Immature natural killer cell (primary cell): ENCODE results near the gene TMEM143. TPM values are rescaled to one million over a fixed set of nuclear protein-coding genes. Genes with fewer than 3 reads are reported as not detected.
"Not testable (repeated sequence)": the region's sequence is repeated elsewhere in the genome, so short reads cannot be mapped to it uniquely, and the experiment has no call there.

Source experiments
- DNase-seq, 3 donors: peaks; one replicate each; pipeline ENCODE4 v3.0.0; 2022; ENCODE audit warnings: mixed read lengths in 1 of 3
- H3K27ac Mint-ChIP-seq, 6 donors: one replicate each; pipeline ENCODE4 v1.8.0; 2020; ENCODE audit warnings: mixed read lengths in 6 of 6, mild to moderate bottlenecking in 5 of 6, inconsistent platforms in 4 of 6, moderate library complexity in 3 of 6
- H3K27me3 Mint-ChIP-seq, 3 donors: one replicate each; pipeline ENCODE4 v1.8.0; 2020 to 2021; ENCODE audit warnings: low read depth in 3 of 3, mild to moderate bottlenecking in 3 of 3, mixed read lengths in 3 of 3, moderate library complexity in 3 of 3, inconsistent platforms in 1 of 3
- H3K36me3 Mint-ChIP-seq, 3 donors: one replicate each; pipeline ENCODE4 v1.8.0; 2020; ENCODE audit warnings: mixed read lengths in 3 of 3, inconsistent platforms in 2 of 3, mild to moderate bottlenecking in 2 of 3
- H3K4me1 Mint-ChIP-seq, 2 donors: one replicate each; pipeline ENCODE4 v1.8.0; 2020; ENCODE audit warnings: inconsistent platforms in 2 of 2, mild to moderate bottlenecking in 2 of 2, mixed read lengths in 2 of 2, moderate library complexity in 1 of 2
- H3K4me3 Mint-ChIP-seq, 5 donors: one replicate each; pipeline ENCODE4 v1.8.0; 2020; ENCODE audit warnings: mild to moderate bottlenecking in 5 of 5, mixed read lengths in 5 of 5, inconsistent platforms in 3 of 5, moderate library complexity in 3 of 5
- H3K9me3 Mint-ChIP-seq, 6 donors: one replicate each; pipeline ENCODE4 v1.8.0; 2020; ENCODE audit warnings: mild to moderate bottlenecking in 6 of 6, mixed read lengths in 6 of 6, inconsistent platforms in 4 of 6, moderate library complexity in 3 of 6
- polyA plus RNA-seq, 3 donors: library from polyadenylated mRNA; unstranded; fragments of 300-500 nt; fragmentation: Illumina TruSeq; gene quantifications; one replicate each; pipeline ENCODE4 v1.2.3, GENCODE V29; 2021

The TMEM143 gene
- polyA plus RNA-seq, 3 donors from 2014 or later = 2.8 to 6.3 (median 3.1) TPM

DNA sequence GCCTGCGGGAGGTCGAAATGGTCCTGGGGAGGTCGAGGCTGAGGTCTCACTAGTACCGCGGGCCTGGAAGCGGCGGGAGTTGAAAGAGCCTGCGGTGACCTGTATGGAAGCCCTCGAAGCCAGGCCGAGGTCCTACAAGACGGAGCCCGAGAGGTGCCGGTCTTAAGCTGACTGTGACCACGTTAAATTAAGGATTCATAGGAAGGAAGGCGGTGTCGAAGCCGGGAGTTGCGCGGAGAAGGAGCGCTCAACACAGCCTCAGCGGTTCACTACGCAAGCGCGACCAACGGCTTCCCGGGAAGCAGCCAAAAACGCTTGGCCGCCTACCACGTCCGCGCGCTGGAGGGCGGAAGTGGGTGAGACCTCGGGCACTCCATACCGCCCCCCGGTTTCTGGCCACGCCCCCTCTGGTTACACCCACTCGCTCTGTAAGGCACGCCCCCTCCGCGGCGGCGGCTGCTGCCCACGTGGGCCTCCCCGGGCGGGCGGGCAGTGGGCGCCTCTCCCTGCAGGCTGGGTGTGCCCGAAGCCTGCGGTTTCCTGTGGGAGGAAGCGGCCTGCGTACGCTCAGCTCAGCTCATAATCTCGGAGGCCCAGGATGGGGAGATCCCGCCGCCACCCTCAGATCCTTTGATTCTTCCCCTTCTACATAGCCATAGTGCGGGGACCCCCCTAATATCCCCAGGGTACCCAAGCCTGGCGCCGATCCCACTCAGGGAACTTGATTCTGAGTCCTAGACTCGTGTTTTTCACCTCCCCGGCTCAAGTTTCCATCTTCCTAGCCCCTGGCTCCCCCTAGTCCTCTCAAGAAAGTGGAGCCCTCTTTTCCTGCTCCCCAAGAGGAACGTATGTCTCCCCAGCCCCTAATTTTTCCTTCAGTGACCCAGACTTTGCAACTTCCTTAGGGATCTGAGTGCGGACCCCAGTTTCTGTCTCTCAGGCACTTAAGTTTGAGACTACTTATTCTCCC is 41.8 kb downstream of the TMEM143 start:
- Mint-ChIP-seq H3K36me3 (peaks cover 0 to 4% (median 4%) of the 10 kb centered on the region in 3 donors), H3K9me3 (no peaks in the 10 kb centered on the region), H3K4me3 (peak overlapping the region; percentile 92 to 98 (median 94)), H3K27me3 (peaks cover 20 to 25% (median 23%) of the 10 kb centered on the region in 3 donors), H3K4me1 (peaks cover 68% of the 10 kb centered on the region in 2 donors), H3K27ac (peak overlapping the region; percentile 98 to 100 (median 99))
- peak; percentile 100 for DNase-seq

DNA sequence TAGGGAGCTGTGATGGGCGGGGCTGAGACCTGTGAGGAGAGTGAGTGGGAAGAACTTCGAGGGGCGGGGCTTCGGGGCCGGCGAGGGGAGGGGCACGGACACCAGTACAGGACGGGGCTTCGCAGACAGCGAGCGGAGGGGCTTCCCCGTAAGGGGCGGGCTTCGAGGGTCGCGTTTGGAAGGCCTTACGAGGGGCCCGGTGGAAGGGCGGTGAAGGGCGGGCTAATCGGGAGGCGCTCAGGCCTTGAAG is 42.4 kb downstream of the TMEM143 start:
- H3K36me3 Mint-ChIP-seq = peaks cover 0 to 4% (median 4%) of the 10 kb centered on the region in 3 donors
- peaks cover 62 to 63% of the 10 kb centered on the region in 2 donors for H3K4me1 Mint-ChIP-seq
- DNase-seq = peak; percentile 90 to 91 (median 91)
- peak overlapping the region; percentile 96 to 100 (median 99) for H3K27ac Mint-ChIP-seq
- peaks cover 20 to 25% (median 23%) of the 10 kb centered on the region in 3 donors for H3K27me3 Mint-ChIP-seq
- H3K4me3 Mint-ChIP-seq = peak overlapping the region; percentile 92 to 98 (median 94)
- no peaks in the 10 kb centered on the region for H3K9me3 Mint-ChIP-seq

DNA sequence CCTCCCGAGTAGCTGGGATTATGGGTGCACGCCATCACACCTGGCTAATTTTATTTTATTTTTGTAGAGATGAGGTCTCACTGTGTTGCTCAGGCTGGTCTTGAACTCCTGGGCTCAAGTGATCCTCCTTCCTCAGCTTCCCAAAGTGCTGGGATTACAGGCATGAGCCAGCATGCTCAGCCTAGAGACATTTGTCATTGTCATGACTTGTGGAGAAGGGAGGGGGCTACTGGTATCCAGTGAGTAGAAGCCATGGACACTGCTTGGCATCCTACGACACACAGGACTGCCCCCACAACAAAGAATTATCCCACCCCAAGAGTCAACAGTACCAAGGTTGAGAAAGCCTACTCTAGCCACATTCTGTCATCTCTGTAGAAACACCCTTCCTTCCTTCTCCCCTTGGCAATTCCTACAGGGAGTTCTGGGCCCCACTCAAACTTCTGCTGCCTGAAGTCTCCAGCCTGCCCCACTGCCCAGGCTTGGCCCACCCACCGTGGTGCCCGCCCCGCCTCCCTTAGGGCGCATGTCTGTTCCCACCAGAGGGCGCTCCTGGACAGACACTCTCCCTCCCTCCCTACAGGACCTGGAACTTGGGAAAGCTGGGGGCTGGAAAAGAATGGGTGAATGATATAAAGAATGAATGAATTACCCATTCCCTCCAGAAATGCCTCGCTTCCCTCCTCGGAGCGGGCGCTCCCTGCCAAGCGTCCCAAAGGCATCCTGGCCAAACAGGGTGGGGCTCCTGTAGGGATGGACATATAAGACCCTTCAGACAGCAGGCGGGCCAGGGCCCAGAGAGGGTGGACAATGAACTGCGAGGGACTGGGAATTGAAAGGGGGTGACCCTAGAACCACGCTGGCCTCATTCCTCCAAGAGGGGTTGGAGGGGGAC is 43.8 kb downstream of the TMEM143 start:
- Mint-ChIP-seq H3K36me3 (peaks cover 0 to 4% (median 0%) of the 10 kb centered on the region in 3 donors), H3K27me3 (peaks cover 10 to 21% (median 19%) of the 10 kb centered on the region in 3 donors), H3K4me3 (peak overlapping the region in 4 of 5 donors; percentile 55 to 97 (median 92)), H3K27ac (peak overlapping the region; percentile 96 to 100 (median 99)), H3K4me1 (peaks cover 48 to 49% of the 10 kb centered on the region in 2 donors), H3K9me3 (no peaks in the 10 kb centered on the region)
- DNase-seq = peak; percentile 78 to 80 (median 80)

DNA sequence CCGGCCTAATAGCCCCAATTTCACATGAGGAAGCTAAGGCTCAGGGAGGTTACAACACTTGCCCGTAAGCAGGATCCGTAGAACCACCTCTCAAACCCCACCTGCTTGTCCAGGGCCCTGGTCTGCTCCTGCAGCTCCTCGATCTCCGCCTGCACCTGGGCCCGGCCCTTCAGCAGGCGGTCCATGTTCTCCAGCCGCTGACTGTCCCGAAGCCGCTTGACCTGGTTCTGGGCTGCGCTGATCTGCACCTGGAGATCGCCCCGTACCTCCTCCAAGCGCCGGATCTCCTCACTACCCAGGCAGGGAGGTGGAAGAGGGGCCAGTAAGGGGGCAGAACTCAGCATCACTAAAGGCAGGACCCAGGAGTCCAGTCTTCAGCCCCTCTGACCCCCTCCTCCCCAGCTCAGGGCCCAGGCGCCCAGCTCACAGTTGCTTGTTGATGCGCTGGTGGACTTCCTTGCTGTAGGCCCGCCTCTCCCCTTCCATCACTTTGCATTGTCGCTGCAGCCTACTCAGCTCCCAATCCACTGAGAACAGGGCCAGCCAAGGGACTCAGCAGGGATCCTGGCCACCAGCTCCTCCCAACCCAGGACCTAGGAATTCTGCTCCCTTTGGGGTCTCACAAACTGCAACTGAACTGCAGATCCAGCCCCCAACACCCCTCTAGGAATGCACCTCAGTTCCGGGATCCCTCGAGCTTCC is 45.3 kb downstream of the TMEM143 start:
- Mint-ChIP-seq H3K4me1 (peaks cover 34% of the 10 kb centered on the region in 2 donors), H3K27me3 (peaks cover 13 to 19% (median 18%) of the 10 kb centered on the region in 3 donors), H3K9me3 (no peaks in the 10 kb centered on the region), H3K36me3 (no peaks in the 10 kb centered on the region), H3K4me3 (no peak overlapping the region), H3K27ac (no peak overlapping the region)
- DNase-seq = no peak

DNA sequence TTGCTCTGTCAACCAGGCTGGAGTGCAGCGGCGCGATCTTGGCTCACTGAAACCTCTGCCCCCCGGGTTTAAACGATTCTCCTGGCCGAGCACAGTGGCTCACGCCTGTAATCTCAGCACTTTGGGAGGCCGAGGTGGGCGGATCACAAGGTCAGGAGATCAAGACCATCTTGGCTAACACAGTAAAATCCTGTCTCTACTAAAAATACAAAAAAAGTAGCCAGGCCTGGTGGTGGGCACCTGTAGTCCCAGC is 46.1 kb downstream of the TMEM143 start:
- peaks cover 13 to 18% (median 16%) of the 10 kb centered on the region in 3 donors for H3K27me3 Mint-ChIP-seq
- H3K4me3 Mint-ChIP-seq, H3K9me3 Mint-ChIP-seq, H3K27ac Mint-ChIP-seq, H3K36me3 Mint-ChIP-seq, DNase-seq: not testable (repeated sequence)
- H3K4me1 Mint-ChIP-seq = peaks cover 26% of the 10 kb centered on the region in 2 donors

DNA sequence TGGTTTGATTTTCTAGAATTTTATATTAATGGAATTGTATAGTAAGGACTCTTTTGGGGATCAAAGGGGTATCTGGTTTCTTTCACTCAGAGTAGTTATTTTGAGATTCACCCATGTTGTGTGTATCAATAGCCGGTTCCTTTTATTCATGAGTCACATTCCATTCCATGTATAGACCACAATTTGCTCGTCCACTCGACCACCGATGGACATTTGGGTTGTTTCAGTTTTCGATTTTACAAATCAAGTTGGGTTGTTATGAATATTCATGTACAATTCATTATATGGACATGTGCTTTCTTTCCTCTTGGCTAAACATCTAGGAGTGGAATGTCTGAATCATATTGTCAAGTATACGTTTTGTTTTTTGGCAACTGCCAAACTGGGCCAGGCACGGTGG is 48.0 kb downstream of the TMEM143 start:
- peaks cover 8 to 9% of the 10 kb centered on the region in 2 donors for H3K4me1 Mint-ChIP-seq
- no peak for DNase-seq
- no peaks in the 10 kb centered on the region for H3K36me3 Mint-ChIP-seq
- no peak overlapping the region for H3K27ac Mint-ChIP-seq
- H3K4me3 Mint-ChIP-seq = no peak overlapping the region
- H3K27me3 Mint-ChIP-seq = peaks cover 0 to 2% (median 2%) of the 10 kb centered on the region in 3 donors
- H3K9me3 Mint-ChIP-seq = no peaks in the 10 kb centered on the region

DNA sequence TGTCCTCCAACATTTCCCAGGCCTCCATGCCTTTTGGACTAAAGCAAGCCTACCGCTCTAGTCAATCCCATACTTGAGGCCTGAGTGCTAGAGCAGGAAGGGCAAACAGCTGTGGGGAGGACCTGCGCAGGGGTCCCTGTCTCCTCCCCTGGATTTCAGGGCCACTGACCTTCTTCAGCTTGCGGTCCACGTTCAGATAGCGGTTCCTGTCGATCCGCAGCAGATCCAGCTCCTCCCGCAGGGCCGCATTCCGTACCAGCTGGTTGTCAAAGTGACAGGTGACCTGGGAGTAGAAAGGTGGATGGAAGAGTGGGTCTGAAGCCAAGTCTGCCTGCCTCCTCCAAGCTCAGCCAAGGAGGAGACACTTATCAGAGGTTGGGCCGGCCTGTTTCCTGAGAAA is 52.4 kb downstream of the TMEM143 start:
- no peak for DNase-seq
- H3K9me3 Mint-ChIP-seq = no peaks in the 10 kb centered on the region

DNA sequence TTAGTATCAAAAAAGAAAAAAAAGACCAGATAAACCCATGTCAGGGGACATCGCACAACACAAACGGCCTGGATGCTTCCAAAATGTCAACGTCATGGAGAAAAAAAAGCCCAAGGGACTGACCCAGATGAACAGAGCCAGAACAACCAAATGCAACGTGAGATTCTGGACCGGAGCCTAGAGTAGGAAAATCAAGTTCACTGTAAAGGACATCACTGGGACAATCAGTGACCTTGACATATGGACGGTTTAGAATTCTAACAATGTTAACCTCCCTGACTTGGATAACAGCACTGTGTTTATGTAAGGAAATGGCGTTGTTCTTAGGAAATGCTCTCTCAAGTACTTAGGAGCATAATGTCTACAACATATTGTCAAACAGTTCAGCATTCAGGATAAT is 53.5 kb downstream of the TMEM143 start:
- Mint-ChIP-seq H3K27ac (no peak overlapping the region), H3K9me3 (no peaks in the 10 kb centered on the region), H3K27me3 (peaks cover 0 to 2% (median 0%) of the 10 kb centered on the region in 3 donors), H3K4me3 (no peak overlapping the region), H3K4me1 (no peaks in the 10 kb centered on the region), H3K36me3 (peaks cover 0 to 4% (median 0%) of the 10 kb centered on the region in 3 donors)
- no peak for DNase-seq

More for the DNA sequence above, 52.4 kb downstream of the TMEM143 start:
- Mint-ChIP-seq H3K36me3 (peaks cover 0 to 4% (median 0%) of the 10 kb centered on the region in 3 donors), H3K4me1 (no peaks in the 10 kb centered on the region), H3K27me3 (peaks cover 0 to 2% (median 0%) of the 10 kb centered on the region in 3 donors), H3K27ac (no peak overlapping the region), H3K4me3 (no peak overlapping the region)

DNA sequence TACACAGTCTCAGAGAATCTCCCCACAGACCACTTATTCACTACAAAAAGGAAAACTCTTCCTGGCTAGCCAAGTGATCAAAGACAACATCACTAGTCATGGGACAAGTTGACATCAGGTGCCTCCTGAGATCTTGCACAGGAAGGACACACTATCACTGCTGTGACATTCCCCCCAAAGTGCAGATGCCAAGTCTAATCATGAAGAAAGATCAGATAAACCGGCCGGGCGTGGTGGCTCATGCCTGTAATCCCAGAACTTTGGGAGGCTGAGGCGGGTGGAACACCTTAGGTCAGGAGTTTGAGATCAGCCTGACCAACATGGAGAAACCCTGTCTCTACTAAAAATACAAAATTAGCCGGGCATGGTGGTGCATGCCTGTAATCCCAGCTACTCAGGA is 54.0 kb downstream of the TMEM143 start:
- H3K27ac Mint-ChIP-seq, H3K4me3 Mint-ChIP-seq, H3K27me3 Mint-ChIP-seq, H3K4me1 Mint-ChIP-seq, DNase-seq, H3K36me3 Mint-ChIP-seq, H3K9me3 Mint-ChIP-seq: not testable (repeated sequence)

DNA sequence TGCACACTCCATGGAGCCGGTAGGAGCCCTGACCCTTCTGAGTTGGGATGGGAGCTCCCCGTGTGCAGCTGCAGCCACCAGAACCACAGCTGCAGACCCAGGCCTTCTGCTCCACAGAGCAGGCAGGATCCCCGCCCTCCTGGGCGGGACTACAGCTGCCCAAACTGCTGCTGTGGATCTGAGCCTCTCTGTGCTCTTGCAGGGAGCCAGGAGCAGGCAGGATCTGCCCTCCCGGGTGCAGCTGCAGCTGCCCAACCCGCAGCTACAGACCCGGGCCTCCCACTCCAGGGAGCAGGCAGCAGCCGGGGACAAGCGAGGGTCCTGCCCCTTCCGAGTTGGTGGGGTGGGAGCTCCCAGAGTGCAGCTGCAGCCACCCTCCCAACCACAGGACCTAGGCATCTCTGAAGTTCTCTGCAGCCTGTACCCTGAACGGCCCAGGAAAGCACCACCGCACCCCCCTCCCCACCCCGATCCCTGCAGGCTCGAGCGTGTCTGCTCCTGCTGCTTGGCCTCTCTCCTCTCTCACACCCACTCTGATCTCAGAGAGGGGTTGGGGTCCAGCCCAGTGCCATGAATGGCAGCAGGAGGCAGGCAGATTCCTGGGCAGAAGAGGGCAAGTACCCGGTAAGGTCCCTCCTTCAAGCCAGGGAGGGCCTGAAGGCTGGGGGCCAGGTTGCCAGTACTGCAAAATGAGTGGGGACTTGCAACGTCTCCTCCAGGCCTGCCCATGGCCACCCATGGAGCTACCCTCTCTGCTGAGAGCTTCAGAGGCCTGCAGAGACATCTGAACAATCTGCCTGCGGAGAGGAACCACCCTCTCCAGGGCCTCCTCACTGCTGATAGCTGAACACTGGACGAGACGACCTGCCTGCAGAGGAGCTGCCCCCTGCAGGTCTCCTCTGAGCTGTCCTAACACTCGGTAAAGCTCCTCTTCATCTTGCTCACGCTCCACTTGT is 54.8 kb downstream of the TMEM143 start:
- Mint-ChIP-seq H3K4me1 (no peaks in the 10 kb centered on the region), H3K27me3 (peaks cover 0 to 2% (median 0%) of the 10 kb centered on the region in 3 donors), H3K27ac (no peak overlapping the region), H3K9me3 (no peaks in the 10 kb centered on the region), H3K4me3 (no peak overlapping the region), H3K36me3 (peaks cover 0 to 9% (median 5%) of the 10 kb centered on the region in 3 donors)
- DNase-seq = no peak

DNA sequence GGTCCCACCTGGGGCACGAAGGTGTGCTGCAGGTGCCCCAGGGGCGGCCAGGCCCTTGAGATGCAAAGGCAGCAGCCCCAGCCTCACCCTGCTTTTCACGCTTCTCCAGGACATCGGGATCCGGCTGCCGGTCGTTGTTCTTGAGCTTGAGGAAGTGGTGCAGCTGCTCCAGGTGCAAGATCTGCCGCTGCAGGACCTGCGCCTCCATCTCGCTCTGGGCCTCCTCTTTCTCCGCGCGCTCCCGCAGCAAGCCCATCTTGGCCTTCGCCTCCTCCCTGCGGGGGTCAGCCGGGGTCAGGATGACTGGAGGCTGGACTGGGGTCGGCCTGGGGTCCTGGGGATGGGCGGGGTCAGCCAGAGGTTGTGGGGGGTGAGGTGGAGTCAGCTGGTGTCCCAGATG is 59.9 kb downstream of the TMEM143 start:
- H3K4me1 Mint-ChIP-seq = no peaks in the 10 kb centered on the region
- no peak for DNase-seq
- H3K27me3 Mint-ChIP-seq = peaks cover 0 to 2% (median 0%) of the 10 kb centered on the region in 3 donors
- H3K36me3 Mint-ChIP-seq = peaks cover 0 to 9% (median 5%) of the 10 kb centered on the region in 3 donors
- no peaks in the 10 kb centered on the region for H3K9me3 Mint-ChIP-seq
- no peak overlapping the region for H3K4me3 Mint-ChIP-seq
- no peak overlapping the region for H3K27ac Mint-ChIP-seq

DNA sequence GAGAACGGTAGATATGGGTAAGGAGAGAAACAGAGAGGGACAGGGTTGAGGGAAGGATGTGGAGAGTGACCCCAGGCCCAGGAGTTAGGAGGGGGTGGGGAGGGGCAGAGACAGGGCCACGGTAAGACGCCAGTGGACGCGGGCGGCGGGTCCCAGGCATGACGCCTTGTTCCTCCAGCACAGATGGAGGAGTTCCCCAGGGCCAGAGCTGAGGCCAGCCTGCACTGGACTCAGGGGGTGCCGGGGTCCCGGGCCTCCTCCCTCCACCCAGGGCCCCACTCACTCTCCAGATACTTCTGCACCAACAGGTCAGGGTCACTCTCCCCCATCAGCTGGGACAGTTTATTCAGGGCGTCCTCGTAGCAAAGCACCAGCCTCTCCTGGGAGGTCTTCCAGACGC is 60.4 kb downstream of the TMEM143 start:
- H3K27ac Mint-ChIP-seq = no peak overlapping the region
- DNase-seq = no peak
- no peaks in the 10 kb centered on the region for H3K9me3 Mint-ChIP-seq
- no peaks in the 10 kb centered on the region for H3K4me1 Mint-ChIP-seq
- peaks cover 0 to 2% (median 0%) of the 10 kb centered on the region in 3 donors for H3K27me3 Mint-ChIP-seq
- no peak overlapping the region for H3K4me3 Mint-ChIP-seq
- H3K36me3 Mint-ChIP-seq = peaks cover 0 to 9% (median 5%) of the 10 kb centered on the region in 3 donors

DNA sequence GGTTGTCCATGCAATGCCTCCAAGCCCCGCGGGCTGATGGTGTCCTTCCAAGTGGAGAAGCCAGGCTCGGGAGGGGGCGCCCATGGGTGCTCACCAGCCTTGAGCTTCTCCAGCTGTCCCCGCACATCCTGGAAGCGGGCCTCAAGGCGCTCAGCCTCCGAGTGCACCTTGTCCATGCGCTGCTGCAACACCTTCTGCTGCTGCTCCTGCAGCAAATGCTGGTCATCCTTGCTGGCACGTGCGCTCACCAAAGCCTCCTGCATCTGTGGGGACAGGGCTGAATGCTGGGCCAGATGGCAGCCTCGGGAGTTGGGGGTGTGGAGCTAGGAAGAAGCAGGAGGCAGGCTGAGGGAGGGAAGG is 61.2 kb downstream of the TMEM143 start:
- DNase-seq = no peak
- H3K9me3 Mint-ChIP-seq = no peaks in the 10 kb centered on the region
- peaks cover 0 to 2% (median 0%) of the 10 kb centered on the region in 3 donors for H3K27me3 Mint-ChIP-seq
- H3K4me1 Mint-ChIP-seq = no peaks in the 10 kb centered on the region
- no peak overlapping the region for H3K4me3 Mint-ChIP-seq
- no peak overlapping the region for H3K27ac Mint-ChIP-seq
- H3K36me3 Mint-ChIP-seq = peaks cover 0 to 5% (median 5%) of the 10 kb centered on the region in 3 donors
